Head of caudate nucleus (tissue), 42 donors: ENCODE results near the gene ZBTB5.

Source experiments
- DNase-seq, 42 donors: peaks; one replicate each; pipeline versions ENCODE4 v3.0.0 to v3.0.0-alpha.2; 2020 to 2021; ENCODE audit warnings: mixed read lengths in 7 of 42
- intact Hi-C: fragments of 100-400 bp; cut with DNase I; formaldehyde crosslinking; loops from one replicate; pipeline ENCODE4 v1.15.0; 2022

Gene ZBTB5

DNA sequence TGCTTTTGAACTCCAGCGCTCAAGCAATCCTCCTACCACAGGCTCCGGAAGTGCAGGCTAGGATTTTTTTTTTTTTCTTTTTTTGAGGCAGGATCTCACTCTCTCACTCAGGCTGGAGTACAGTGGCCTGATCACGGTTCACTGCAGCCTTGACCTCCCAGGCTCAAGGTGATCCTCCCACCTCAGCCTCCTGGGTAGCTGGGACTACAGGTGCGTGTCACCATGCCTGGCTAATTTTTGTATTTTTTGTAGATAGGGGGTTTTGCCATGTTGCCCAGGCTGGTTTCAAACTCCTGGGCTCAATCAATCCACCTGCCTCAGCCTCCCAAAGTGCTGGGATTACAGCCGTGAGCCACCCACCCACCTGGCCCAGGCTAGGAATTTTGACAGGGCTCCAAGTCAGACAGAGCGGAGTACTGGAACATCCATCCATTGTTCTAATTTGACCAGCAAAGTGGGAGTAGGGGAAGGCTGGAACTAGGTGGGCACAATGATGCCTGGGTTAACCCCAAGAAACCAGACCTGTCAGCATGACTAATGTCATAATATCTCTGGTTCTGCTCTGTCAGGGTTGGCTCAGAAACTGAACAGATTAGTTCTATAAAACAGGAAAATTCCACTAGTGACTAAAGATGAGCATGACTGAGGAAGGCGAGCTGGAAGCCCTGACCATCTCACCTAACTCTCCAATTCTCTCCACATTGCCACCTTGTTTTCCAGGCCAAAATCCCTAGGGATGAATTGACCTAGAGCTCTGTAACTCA, 9.2 kb downstream of the ZBTB5 start:
- peak in 1 of 42 donors; percentile 32 for DNase-seq
- intact Hi-C loops: no loop called here

- intact Hi-C loops: no loop called here
- DNase-seq: no peak
Measured at GRCh38 chr9:37454238-37454637, 11.0 kb downstream of the ZBTB5 start.

- intact Hi-C loops: no loop called here
- DNase-seq: no peak
Measured at GRCh38 chr9:37453827-37454226, 11.4 kb downstream of the ZBTB5 start.

DNA sequence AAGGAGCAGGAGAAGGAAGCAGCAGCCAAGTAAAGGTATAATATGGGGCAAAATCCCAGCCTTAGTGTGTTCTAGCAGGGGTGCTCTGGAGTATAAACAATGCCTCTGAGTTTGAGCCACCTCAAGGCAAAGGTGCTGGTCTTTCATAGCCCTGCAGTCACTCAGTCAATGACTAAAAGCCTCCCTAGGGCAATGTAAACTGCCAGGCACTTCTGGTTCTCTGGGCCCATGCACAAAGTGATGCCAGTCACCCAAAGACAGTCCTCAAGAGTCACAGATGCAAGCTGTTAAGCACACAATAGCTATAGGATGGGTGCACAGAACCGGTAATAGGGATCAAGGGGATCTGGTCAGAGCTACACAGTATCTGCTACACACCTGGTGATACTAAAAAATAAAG, 12.6 kb downstream of the ZBTB5 start:
- no peak for DNase-seq
- intact Hi-C loops: no loop called here

DNA sequence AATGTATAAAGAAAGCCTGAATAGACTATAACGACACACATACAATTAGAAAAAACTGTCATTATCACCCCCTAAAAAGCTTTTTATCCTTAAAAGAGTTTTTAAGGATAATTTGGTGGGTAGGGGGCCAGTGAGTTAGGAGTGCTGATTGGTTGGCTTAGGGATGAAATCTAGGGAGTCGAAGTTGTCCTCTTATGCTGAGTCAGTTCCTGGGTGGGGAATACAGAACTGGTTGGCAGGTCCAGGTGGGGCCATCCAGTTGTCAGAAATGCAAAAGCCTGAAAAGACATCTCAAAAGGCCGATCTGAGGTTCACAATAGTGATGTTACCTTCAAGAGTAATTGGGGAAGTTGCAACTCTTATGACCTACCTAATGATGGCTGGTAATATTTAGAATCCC, 13.6 kb downstream of the ZBTB5 start:
- DNase-seq: no peak
- intact Hi-C loops: no loop called here

GRCh38 chr9:37449862-37450632, 15.2 kb downstream of the ZBTB5 start:
- intact Hi-C loops: no loop called here
- peak in 41 of 42 donors; percentile 43 to 90 (median 68) for DNase-seq

DNA sequence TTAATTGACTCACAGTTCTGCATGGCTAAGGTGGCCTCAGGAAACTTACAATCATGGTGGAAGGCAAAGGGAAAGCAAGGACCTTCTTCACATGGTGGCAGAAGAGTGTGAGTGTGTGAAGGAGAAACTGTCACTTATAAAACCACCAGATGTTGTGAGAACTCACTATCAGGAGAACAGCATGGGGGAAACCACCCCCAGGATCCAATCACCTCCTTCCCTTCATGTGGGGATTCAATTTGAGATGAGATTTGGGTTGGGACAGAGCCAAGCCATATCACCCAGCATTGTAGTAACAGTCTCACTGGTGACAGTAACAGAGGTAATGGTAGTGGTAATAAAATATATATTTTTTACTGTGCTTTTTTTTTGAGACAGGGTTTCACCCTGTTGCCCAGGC, 18.1 kb downstream of the ZBTB5 start:
- intact Hi-C loops: no loop called here
- no peak for DNase-seq

GRCh38 chr9:37446401-37446800, 18.8 kb downstream of the ZBTB5 start:
- intact Hi-C loops: no loop called here

DNA sequence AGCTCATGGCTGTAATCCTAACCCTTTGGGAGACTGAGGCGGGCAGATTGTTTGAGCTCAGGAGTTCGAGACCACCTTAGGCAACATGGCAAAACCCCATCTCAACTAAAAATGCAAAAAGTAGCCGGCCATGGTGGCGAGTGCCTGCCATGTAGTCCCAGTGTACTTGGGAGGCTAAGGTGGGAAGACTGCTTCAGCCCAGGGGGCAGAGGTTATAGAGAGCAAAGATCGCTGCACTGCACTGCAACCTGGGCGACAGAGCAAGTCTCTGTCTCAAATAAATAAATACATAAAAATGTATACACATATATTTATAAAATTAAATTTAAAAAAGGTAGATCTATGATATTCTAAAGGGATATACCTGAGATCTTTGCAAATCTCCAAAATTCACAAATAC, 19.4 kb downstream of the ZBTB5 start:
- no peak for DNase-seq
- intact Hi-C loops: no loop called here

More at GRCh38 chr9:37446401-37446800, 18.8 kb downstream of the ZBTB5 start:
- DNase-seq: no peak

DNA sequence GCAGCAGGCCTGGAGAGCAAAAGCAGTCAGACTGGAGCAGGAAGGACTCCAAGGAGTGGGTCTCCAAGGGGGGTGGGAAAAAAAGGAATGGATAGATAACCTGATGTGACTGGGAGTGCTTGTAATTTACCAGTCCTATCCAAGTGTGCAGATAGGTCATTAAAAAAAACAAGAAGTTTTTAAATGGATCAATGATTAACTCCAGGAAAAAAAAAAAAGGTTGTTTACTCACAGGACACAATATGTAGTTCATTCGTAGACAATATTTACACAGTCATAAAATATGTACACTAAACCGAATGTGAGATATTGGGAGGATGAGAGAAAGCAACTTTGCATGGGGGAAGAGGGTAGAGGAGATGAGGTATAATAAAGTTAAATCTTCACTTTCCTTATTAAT, 20.4 kb downstream of the ZBTB5 start:
- intact Hi-C loops: no loop called here
- DNase-seq: no peak

GRCh38 chr9:37443566-37443965, 21.7 kb downstream of the ZBTB5 start:
- intact Hi-C loops: no loop called here
- no peak for DNase-seq

DNA sequence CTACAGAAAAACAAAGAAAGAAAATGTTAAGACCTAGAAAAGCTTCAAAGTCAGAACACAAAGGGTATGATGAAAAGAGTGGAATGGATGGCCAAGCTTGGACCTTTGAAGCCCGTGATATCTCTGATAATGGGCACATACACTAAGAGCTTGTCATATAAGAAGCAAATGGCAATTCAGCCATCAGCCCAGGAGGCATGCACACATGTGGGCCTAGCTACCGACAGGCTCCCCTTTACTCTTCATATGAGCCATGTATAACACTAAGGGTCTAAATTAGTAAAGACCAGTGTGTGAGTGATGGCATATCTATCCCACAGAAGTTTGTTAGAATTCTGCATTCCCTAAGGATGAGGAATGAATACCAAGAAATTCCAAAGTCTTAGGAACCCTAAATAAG, 22.7 kb downstream of the ZBTB5 start:
- intact Hi-C loops: no loop called here
- no peak for DNase-seq

DNA sequence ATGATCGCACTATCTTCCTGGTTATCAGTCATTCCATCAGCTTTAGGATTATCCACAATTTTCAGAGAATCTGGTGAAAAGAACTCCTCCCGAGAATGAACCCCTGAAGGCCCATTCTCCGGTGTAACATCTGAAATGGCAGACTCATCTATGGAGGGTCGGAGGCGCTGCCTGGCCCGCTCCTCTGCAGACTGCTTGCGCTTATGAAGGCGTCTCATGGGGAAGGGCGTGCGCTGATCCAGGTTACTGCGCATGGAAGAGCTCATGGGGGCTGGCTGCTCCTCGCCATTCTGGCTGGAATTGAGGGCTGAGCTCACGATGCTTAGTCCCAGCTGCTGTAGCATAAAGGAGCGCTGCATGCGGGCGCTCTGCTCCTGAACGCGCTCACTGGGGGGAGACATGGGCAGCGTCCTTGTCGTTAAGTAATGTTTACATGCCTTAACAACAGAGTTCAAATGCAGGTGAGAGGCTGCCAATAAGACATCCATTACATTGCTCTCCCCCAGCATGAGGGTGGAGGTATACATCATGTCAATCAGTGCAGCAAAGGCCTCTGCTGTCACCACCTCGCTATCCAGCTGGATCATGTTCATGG, 23.4 kb downstream of the ZBTB5 start:
- no peak for DNase-seq
- intact Hi-C loops: no loop called here

DNA sequence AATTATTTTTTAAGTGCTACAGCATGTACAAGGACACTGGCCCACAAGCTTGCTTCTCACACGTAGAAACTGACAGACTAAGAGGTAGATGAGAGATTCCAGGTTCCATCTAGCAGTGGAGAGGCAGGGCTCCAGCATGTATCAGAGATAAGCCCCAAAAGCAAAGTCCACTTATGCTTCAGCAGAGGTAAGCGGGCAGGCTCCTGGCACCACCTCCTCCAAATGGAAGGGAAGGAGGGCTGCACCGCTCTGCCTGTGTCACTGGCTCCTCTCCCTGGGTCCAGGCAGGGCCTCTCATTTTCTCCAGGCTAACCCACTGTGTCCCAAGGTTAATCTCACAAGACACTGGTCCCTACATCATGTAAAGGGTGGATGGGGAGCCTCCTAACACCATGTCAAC, 26.9 kb downstream of the ZBTB5 start:
- intact Hi-C loops: no loop called here
- DNase-seq: peak in 1 of 42 donors; percentile 7

DNA sequence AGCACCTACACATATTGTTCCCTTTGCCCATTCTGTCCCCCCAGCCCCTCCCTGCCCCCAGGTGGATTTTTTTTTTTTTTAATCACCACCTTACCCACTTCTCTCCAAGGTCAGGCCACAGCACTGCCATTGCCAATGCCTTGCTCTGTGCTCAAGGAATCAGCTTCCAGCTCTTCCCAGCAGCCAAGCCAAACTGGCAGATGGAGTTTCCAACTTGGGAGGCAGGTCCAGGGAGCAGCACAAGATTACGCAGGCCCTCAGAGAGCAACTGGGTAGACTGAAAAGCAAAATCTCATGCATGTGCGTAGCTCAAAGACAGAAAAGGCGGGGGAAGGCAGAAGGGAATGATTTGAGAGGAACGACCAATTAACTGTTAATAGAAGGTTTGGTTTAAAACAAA, 27.6 kb downstream of the ZBTB5 start:
- DNase-seq: peak in 5 of 42 donors; percentile 14 to 51 (median 45)
- intact Hi-C loops: no loop called here

DNA sequence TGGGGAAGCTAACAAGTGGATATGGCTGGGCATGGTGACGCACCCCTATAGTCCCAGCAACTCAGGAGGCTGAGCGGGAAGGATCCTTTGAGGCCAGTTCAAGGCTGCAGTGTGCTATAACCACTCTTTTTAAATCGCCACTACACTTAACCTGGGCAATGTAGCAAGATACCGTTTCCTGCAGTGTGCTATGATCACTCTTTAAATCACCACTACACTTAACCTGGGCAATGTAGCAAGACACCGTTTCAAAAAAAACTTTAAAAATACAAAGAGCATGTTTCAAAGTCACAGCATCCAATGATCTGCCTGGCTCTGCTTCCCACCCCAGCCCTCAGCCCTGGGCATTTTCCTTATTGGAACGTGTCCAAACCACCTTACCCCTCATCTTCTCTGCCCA, 28.2 kb downstream of the ZBTB5 start:
- intact Hi-C loops: no loop called here

GRCh38 chr9:37436540-37436939, 28.7 kb downstream of the ZBTB5 start:
- intact Hi-C loops: no loop called here
- peak in 12 of 42 donors; percentile 13 to 66 (median 42) for DNase-seq

More for the DNA sequence above, 28.2 kb downstream of the ZBTB5 start:
- no peak for DNase-seq

DNA sequence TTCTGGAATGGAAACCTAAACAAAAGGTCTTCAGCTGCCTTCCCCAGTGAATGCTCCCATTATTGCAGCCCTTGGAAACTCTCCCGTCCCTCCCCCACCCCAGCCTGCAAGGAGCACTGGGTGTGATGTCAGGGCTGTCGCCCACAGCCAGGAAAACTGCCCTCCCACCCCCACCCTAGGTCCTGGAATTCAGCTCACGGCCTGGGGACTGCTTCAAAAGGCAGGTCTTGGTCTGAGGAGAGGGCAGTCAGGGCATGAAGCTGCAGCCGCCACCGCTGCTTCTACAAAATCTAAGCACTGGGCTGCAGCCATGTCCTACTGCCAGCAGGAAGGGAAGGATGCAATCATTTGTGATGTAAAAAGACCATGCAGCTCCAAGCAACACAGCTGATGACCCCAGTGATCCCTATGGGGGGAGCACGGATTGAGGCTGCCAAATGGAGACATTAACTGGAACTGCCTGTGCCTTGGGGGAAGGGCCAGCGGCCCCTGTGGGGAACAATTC, 31.3 kb downstream of the ZBTB5 start:
- intact Hi-C loops: no loop called here
- DNase-seq: peak; percentile 62 to 96 (median 86)

- intact Hi-C loops: no loop called here
- no peak for DNase-seq
Measured at GRCh38 chr9:37432020-37432419, 33.2 kb downstream of the ZBTB5 start.
